DND-41 (cell line): ENCODE measurements around the gene TRIM40.

Experiments used
- ATAC-seq: fragments of 200-7000 bp; cut with Tn5 transposase; 3 replicates; pipeline ENCODE4 v1.9.1; 2021; ENCODE audit warnings: low read depth; ENCODE audit not compliant: insufficient read depth
- DNase-seq: peaks from one replicate; pipeline ENCODE4 v3.0.0-alpha.2; 2020
- H2AFZ ChIP-seq: 2 replicates; pipeline ENCODE4 v1.6.0; 2012; ENCODE audit warnings: low read depth, low read length
- H3K27ac ChIP-seq: 2 replicates; pipeline ENCODE4 v1.5.1; 2012; ENCODE audit warnings: low read length, inconsistent platforms
- H3K27me3 ChIP-seq: fragments of 200-600 bp; sonication (generic); 2 replicates; pipeline ENCODE4 v1.6.0; 2012; ENCODE audit warnings: low read length, mild to moderate bottlenecking, inconsistent platforms; ENCODE audit not compliant: insufficient read depth, poor library complexity
- H3K36me3 ChIP-seq: 2 replicates; pipeline ENCODE4 v1.5.1; 2012; ENCODE audit warnings: low read length, inconsistent platforms; ENCODE audit not compliant: insufficient read depth
- H3K4me1 ChIP-seq: 2 replicates; pipeline ENCODE4 v1.5.1; 2012; ENCODE audit warnings: mild to moderate bottlenecking, low read length; ENCODE audit not compliant: insufficient read depth
- H3K4me2 ChIP-seq: 2 replicates; pipeline ENCODE4 v1.6.0; 2012; ENCODE audit warnings: mild to moderate bottlenecking, moderate library complexity, low read length, inconsistent platforms; ENCODE audit not compliant: insufficient read depth
- H3K4me3 ChIP-seq, 2 experiments: fragments of 200-600 bp in 1 of 2; shearing (Covaris generic) in 1 of 2; 2 replicates each; pipeline ENCODE4 v1.5.1; 2012 to 2016; ENCODE audit warnings: inconsistent platforms in 2 of 2, low read length in 2 of 2, mild to moderate bottlenecking in 2 of 2, low read depth in 1 of 2, moderate library complexity in 1 of 2
- H3K79me2 ChIP-seq: 2 replicates; pipeline ENCODE4 v1.6.0; 2012; ENCODE audit warnings: low read length, inconsistent platforms; ENCODE audit not compliant: insufficient read depth
- H3K9ac ChIP-seq: 2 replicates; pipeline ENCODE4 v1.6.0; 2012; ENCODE audit warnings: low read depth, mild to moderate bottlenecking, inconsistent platforms, low read length, moderate library complexity
- H3K9me3 ChIP-seq: 2 replicates; pipeline ENCODE4 v1.5.1; 2012; ENCODE audit warnings: low read length, moderate library complexity, mild to moderate bottlenecking, inconsistent platforms; ENCODE audit not compliant: insufficient read depth, severe bottlenecking
- H4K20me1 ChIP-seq: 2 replicates; pipeline ENCODE4 v1.6.0; 2012; ENCODE audit warnings: low read length; ENCODE audit not compliant: insufficient read depth
- CTCF ChIP-seq: IDR thresholded peaks from 2 replicates; pipeline ENCODE4 v1.5.1; 2012; ENCODE audit warnings: borderline replicate concordance, low read length, moderate library complexity, mild to moderate bottlenecking; ENCODE audit not compliant: poor library complexity, severe bottlenecking; ENCODE audit errors: extremely low read depth
- EZH2 ChIP-seq: IDR thresholded peaks from 3 replicates; pipeline ENCODE4 v1.6.1; 2012; ENCODE audit warnings: borderline replicate concordance, low read depth, mild to moderate bottlenecking, moderate library complexity, low read length, inconsistent platforms; ENCODE audit not compliant: severe bottlenecking

The TRIM40 gene

DNA sequence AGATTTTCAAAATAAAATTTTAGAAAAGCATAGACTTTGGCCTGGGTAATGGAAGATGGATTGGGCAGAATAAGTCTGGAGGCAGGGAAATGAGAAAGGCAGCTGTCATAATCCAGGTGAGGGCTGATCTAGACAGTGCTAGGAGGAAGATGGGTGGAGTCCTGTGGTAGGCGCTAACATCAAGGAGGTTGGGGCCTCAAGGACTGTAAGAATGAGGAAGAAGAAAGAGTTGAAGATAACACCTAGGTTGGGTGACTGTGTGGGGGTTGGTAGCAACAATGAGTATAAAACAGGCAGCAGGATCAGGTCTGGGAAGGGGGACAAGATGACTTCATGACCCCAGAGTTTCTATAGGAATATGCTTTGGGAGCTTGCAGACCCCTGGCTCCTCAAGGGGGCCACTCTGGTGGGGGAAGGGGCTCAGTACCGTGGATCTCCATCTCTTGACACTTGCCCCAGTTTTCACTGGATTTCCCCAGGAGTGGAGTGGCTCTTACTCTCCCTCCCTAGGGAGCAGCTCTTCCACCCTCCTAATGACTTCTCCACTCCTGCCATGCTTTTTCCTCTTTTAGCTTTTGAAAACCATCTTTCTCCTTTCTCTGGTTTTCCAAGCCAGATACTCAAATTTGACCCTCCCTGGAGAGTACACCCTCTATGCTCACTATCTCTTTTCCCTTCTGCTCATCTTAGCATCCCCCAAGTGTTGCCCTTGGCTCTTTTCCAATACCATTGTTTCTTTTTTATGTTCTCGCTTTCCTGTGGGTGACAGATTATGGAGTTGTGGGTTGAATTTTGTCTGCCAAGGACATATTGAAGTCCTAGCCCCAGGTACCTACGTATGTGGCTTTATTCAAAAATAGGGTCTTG lies 37.8 kb upstream of the TRIM40 start:
- DNase-seq (no peak), ATAC-seq (peak; percentile 54; the same call in 1 of the 3 replicates)
- Histone ChIP-seq H3K4me2 (no peak overlapping the region), H3K9ac (no peak overlapping the region), H2AFZ (no peak overlapping the region), H3K27ac (no peak overlapping the region), H3K4me1 (peaks cover 13% of the 10 kb centered on the region), H4K20me1 (no peaks in the 10 kb centered on the region), H3K79me2 (no peaks in the 10 kb centered on the region), H3K27me3 (peaks cover 81% of the 10 kb centered on the region), H3K4me3 (no peak overlapping the region), H3K9me3 (no peaks in the 10 kb centered on the region), H3K36me3 (no peaks in the 10 kb centered on the region)
- TF ChIP-seq EZH2: no peak
- TF ChIP-seq CTCF: no peak

DNA sequence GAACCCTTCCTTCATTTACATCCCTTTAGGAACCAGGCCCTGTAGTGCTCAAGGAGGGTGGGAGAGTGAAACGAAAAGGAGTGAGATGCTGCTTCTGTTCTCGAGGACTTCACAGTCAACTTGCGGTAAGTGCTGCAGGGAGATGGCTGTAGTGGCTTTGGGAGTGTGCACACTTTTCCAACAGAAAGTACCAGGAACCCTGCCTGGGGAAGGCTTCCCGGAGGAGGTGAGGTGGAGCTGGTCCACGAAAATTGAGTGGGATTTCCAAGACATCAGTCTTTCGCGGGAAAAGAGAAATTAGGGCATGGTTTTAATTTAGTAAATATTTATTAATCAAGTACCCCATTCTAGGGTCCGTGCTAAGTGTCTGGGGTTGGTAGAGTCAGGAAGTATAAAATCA lies 35.8 kb upstream of the TRIM40 start:
- Histone ChIP-seq H3K4me3 (no peak overlapping the region), H3K79me2 (no peaks in the 10 kb centered on the region), H3K4me1 (peaks cover 18% of the 10 kb centered on the region), H2AFZ (no peak overlapping the region), H4K20me1 (no peaks in the 10 kb centered on the region), H3K9me3 (no peaks in the 10 kb centered on the region), H3K27me3 (peaks cover 75% of the 10 kb centered on the region), H3K9ac (no peak overlapping the region), H3K4me2 (no peak overlapping the region), H3K36me3 (no peaks in the 10 kb centered on the region), H3K27ac (no peak overlapping the region)
- no peak for ATAC-seq
- TF ChIP-seq CTCF (no peak), EZH2 (peak; percentile 1)
- no peak for DNase-seq

- no peak overlapping the region for H3K27ac ChIP-seq
- DNase-seq (no peak), ATAC-seq (no peak)
- no peak overlapping the region for H3K9ac ChIP-seq
- H4K20me1 ChIP-seq: no peaks in the 10 kb centered on the region
- H3K9me3 ChIP-seq: no peaks in the 10 kb centered on the region
- H3K27me3 ChIP-seq: peaks cover 73% of the 10 kb centered on the region
- no peak overlapping the region for H3K4me3 ChIP-seq
- no peaks in the 10 kb centered on the region for H3K79me2 ChIP-seq
- no peak overlapping the region for H2AFZ ChIP-seq
- H3K36me3 ChIP-seq: no peaks in the 10 kb centered on the region
- H3K4me1 ChIP-seq: peaks cover 18% of the 10 kb centered on the region
- H3K4me2 ChIP-seq: no peak overlapping the region
- TF ChIP-seq EZH2: peak; percentile 22
- no peak for TF ChIP-seq CTCF
Observed at GRCh38 chr6:30100585-30101443, 35.1 kb upstream of the TRIM40 start.
